Smooth muscle cell (in vitro differentiated cells): ENCODE data around the gene KMT2E. TPM values are rescaled to one million over a fixed set of nuclear protein-coding genes. Genes with fewer than 3 reads are reported as not detected.

Experiments
- DNase-seq: peaks from one replicate; lab custom pipeline; 2025; ENCODE audit not compliant: unreplicated experiment; lab: John Stamatoyannopoulos, UW
- H2AFZ ChIP-seq: fragments of 200-600 bp; sonication (generic); 2 replicates; pipeline ENCODE4 v1.6.0; 2016; ENCODE audit warnings: antibody characterized with exemption, low read depth, mild to moderate bottlenecking
- H3F3A ChIP-seq: fragments of 200-600 bp; sonication (generic); 2 replicates; pipeline ENCODE4 v1.6.0; 2017; ENCODE audit warnings: antibody characterized with exemption, low read depth
- H3K27ac ChIP-seq: fragments of 200-600 bp; sonication (generic); 2 replicates; pipeline ENCODE4 v1.5.1; 2016; ENCODE audit warnings: low read depth, mild to moderate bottlenecking
- H3K27me3 ChIP-seq: fragments of 200-600 bp; sonication (generic); 2 replicates; pipeline ENCODE4 v1.6.1; 2016; ENCODE audit warnings: low read depth, mild to moderate bottlenecking
- H3K36me3 ChIP-seq: fragments of 200-600 bp; sonication (generic); 2 replicates; pipeline ENCODE4 v1.5.1; 2016; ENCODE audit warnings: low read depth
- H3K4me1 ChIP-seq: fragments of 200-600 bp; sonication (generic); 2 replicates; pipeline ENCODE4 v1.5.1; 2016; ENCODE audit warnings: low read depth
- H3K4me2 ChIP-seq: fragments of 200-600 bp; sonication (generic); 2 replicates; pipeline ENCODE4 v1.6.0; 2016; ENCODE audit warnings: mild to moderate bottlenecking
- H3K4me3 ChIP-seq: fragments of 200-600 bp; sonication (generic); 2 replicates; pipeline ENCODE4 v1.5.1; 2016; ENCODE audit warnings: mild to moderate bottlenecking
- H3K79me2 ChIP-seq: fragments of 200-600 bp; sonication (generic); 2 replicates; pipeline ENCODE4 v1.6.0; 2016; ENCODE audit warnings: low read depth, mild to moderate bottlenecking
- H3K9ac ChIP-seq: fragments of 200-600 bp; sonication (generic); 2 replicates; pipeline ENCODE4 v1.6.0; 2016; ENCODE audit warnings: low read depth
- H3K9me3 ChIP-seq: fragments of 200-600 bp; sonication (generic); replicated peaks from 2 replicates; pipeline ENCODE4 v1.5.1; 2016; ENCODE audit warnings: low read depth
- H4K20me1 ChIP-seq: fragments of 200-600 bp; sonication (generic); 2 replicates; pipeline ENCODE4 v1.6.0; 2016; ENCODE audit warnings: low read depth
- WGBS: methylation state at CpG from one replicate; pipeline ENCODE4 v1.1.7; 2016; ENCODE audit warnings: low lambda C conversion rate; 5-methylcytosine and 5-hydroxymethylcytosine counted together
- polyA plus RNA-seq: library from polyadenylated mRNA; unstranded; fragments of >200 nt; fragmentation: Nextera tagmentation; extraction: Ambion mirVana; gene quantifications from 2 replicates; pipeline ENCODE4 v1.2.1, GENCODE V29; 2016
- total RNA-seq: library from RNA; depleted of rRNA; stranded (reverse); fragments of >200 nt; gene quantifications from 2 replicates; pipeline ENCODE4 v1.2.3, GENCODE V29; 2014
- TF ChIP-seq, protein P1 (sequence below): fragments of 200-600 bp; sonication (generic); IDR thresholded peaks from 2 replicates; pipeline ENCODE4 v1.5.1; 2017; ENCODE audit warnings: borderline replicate concordance, mild to moderate bottlenecking, antibody characterized with exemption; ENCODE audit not compliant: insufficient read depth, poor library complexity, severe bottlenecking

KMT2E gene
- total and polyA plus RNA-seq, 2 experiments from 2014 or later = 64.4 to 88.1 TPM

- Histone ChIP-seq H3K36me3 (peaks cover 17% of the 10 kb centered on the region), H4K20me1 (peaks cover 97% of the 10 kb centered on the region), H3K79me2 (peaks cover 53% of the 10 kb centered on the region), H3K9ac (no peak overlapping the region), H3K4me2 (no peak overlapping the region), H3K27ac (peak overlapping the region; percentile 11), H3K27me3 (no peaks in the 10 kb centered on the region), H3K4me3 (no peak overlapping the region), H3F3A (peaks cover 12% of the 10 kb centered on the region), H2AFZ (no peak overlapping the region), H3K9me3 (no peaks in the 10 kb centered on the region), H3K4me1 (no peaks in the 10 kb centered on the region)
- DNase-seq = no peak
- TF ChIP-seq, protein P1, sequence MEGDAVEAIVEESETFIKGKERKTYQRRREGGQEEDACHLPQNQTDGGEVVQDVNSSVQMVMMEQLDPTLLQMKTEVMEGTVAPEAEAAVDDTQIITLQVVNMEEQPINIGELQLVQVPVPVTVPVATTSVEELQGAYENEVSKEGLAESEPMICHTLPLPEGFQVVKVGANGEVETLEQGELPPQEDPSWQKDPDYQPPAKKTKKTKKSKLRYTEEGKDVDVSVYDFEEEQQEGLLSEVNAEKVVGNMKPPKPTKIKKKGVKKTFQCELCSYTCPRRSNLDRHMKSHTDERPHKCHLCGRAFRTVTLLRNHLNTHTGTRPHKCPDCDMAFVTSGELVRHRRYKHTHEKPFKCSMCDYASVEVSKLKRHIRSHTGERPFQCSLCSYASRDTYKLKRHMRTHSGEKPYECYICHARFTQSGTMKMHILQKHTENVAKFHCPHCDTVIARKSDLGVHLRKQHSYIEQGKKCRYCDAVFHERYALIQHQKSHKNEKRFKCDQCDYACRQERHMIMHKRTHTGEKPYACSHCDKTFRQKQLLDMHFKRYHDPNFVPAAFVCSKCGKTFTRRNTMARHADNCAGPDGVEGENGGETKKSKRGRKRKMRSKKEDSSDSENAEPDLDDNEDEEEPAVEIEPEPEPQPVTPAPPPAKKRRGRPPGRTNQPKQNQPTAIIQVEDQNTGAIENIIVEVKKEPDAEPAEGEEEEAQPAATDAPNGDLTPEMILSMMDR = no peak
- 91% methylated on average over 6 of the region's 6 CpGs for WGBS
These were observed 74.0 kb downstream of the KMT2E start for GRCh38 chr7:105087981-105088380.

GRCh38 chr7:105088456-105088855 lies 74.5 kb downstream of the KMT2E start:
- H3K9me3 ChIP-seq = no peaks in the 10 kb centered on the region
- H3K4me1 ChIP-seq = no peaks in the 10 kb centered on the region
- peaks cover 12% of the 10 kb centered on the region for H3F3A ChIP-seq
- TF ChIP-seq, protein P1 = no peak
- peaks cover 53% of the 10 kb centered on the region for H3K79me2 ChIP-seq
- H3K9ac ChIP-seq = no peak overlapping the region
- no peak overlapping the region for H3K4me2 ChIP-seq
- no peak overlapping the region for H2AFZ ChIP-seq
- peaks cover 17% of the 10 kb centered on the region for H3K36me3 ChIP-seq
- no peak overlapping the region for H3K4me3 ChIP-seq
- H3K27ac ChIP-seq = peak overlapping the region; percentile 11
- H3K27me3 ChIP-seq = no peaks in the 10 kb centered on the region
- peaks cover 96% of the 10 kb centered on the region for H4K20me1 ChIP-seq
- no peak for DNase-seq
- WGBS = 70% methylated on average over 2 of the region's 2 CpGs

DNA sequence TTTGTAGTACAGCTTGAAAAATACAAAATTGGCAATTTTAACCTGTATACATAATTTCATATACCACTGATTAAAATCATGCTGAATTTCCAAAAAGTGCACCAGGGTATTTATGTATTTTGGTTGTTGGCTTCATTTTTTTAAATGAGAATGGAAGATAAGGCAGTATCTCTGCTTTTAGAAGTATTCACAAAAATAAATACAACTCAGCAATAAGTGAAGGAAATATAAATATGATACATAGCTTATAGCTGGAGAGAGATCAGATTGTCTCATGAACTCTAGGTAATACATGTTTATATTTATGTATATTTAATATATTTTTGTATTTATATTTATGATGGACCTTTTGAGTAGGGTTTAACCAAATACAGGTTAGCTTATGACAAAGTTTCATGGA lies 81.0 kb downstream of the KMT2E start:
- peaks cover 6% of the 10 kb centered on the region for H3K4me1 ChIP-seq

GRCh38 chr7:105096306-105096705 lies 82.3 kb downstream of the KMT2E start:
- DNase-seq = no peak
- no peaks in the 10 kb centered on the region for H3K9me3 ChIP-seq
- H3K79me2 ChIP-seq = peaks cover 24% of the 10 kb centered on the region
- H2AFZ ChIP-seq = no peak overlapping the region
- peaks cover 11% of the 10 kb centered on the region for H3K36me3 ChIP-seq
- H3K4me2 ChIP-seq = no peak overlapping the region
- H3K4me1 ChIP-seq = peaks cover 6% of the 10 kb centered on the region
- H3K4me3 ChIP-seq = no peak overlapping the region
- peaks cover 74% of the 10 kb centered on the region for H4K20me1 ChIP-seq
- no peaks in the 10 kb centered on the region for H3K27me3 ChIP-seq
- peaks cover 31% of the 10 kb centered on the region for H3F3A ChIP-seq
- 80% methylated on average over 3 of the region's 3 CpGs for WGBS
- TF ChIP-seq, protein P1 = no peak
- H3K27ac ChIP-seq = peak overlapping the region; percentile 76
- no peak overlapping the region for H3K9ac ChIP-seq

More for the DNA sequence above, 81.0 kb downstream of the KMT2E start:
- no peak overlapping the region for H3K4me2 ChIP-seq
- no peaks in the 10 kb centered on the region for H3K9me3 ChIP-seq
- H3K4me3 ChIP-seq = no peak overlapping the region
- H3K79me2 ChIP-seq = peaks cover 31% of the 10 kb centered on the region
- TF ChIP-seq, protein P1 = no peak
- no peaks in the 10 kb centered on the region for H3K27me3 ChIP-seq
- H3K36me3 ChIP-seq = peaks cover 23% of the 10 kb centered on the region
- H3F3A ChIP-seq = peaks cover 34% of the 10 kb centered on the region
- H2AFZ ChIP-seq = no peak overlapping the region
- peaks cover 82% of the 10 kb centered on the region for H4K20me1 ChIP-seq
- peak overlapping the region; percentile 76 for H3K27ac ChIP-seq
- DNase-seq = no peak
- H3K9ac ChIP-seq = no peak overlapping the region
